Activated naive CD4-positive, alpha-beta T cell treated with anti-CD3 and anti-CD28 coated beads, Interleukin-2, amount 50 U/mL, for 72 hours (primary cell): ENCODE data around the gene VPS39. TPM values are rescaled to one million over a fixed set of nuclear protein-coding genes. Genes with fewer than 3 reads are reported as not detected.

ENCODE experiments used
- ATAC-seq, 2 donors: fragments of 150-1000 bp; cut with Tn5 transposase; 2 replicates each; pipeline ENCODE4 v1.10.0; 2021; ENCODE audit warnings: mild to moderate bottlenecking in 2 of 2, moderate library complexity in 2 of 2
- DNase-seq, 2 donors: peaks; one replicate each; pipeline ENCODE4 v3.0.0; 2021 to 2022; ENCODE audit warnings: low spot score in 2 of 2
- H3K27ac Mint-ChIP-seq, 2 donors: one replicate each; pipeline ENCODE4 v1.8.0; 2022; ENCODE audit warnings: mild to moderate bottlenecking in 2 of 2, mixed read lengths in 2 of 2
- H3K36me3 Mint-ChIP-seq, 2 donors: one replicate each; pipeline ENCODE4 v1.8.0; 2022; ENCODE audit warnings: mixed read lengths in 2 of 2
- H3K9me3 Mint-ChIP-seq, 2 donors: one replicate each; pipeline ENCODE4 v1.8.0; 2022; ENCODE audit warnings: mixed read lengths in 2 of 2
- total RNA-seq, 2 donors: library from RNA; stranded (reverse); gene quantifications; one replicate each; pipeline ENCODE4 v1.2.3, GENCODE V29; 2022

VPS39 gene
- total RNA-seq, 2 donors from 2014 or later: 55.2 to 90.7 TPM

DNA sequence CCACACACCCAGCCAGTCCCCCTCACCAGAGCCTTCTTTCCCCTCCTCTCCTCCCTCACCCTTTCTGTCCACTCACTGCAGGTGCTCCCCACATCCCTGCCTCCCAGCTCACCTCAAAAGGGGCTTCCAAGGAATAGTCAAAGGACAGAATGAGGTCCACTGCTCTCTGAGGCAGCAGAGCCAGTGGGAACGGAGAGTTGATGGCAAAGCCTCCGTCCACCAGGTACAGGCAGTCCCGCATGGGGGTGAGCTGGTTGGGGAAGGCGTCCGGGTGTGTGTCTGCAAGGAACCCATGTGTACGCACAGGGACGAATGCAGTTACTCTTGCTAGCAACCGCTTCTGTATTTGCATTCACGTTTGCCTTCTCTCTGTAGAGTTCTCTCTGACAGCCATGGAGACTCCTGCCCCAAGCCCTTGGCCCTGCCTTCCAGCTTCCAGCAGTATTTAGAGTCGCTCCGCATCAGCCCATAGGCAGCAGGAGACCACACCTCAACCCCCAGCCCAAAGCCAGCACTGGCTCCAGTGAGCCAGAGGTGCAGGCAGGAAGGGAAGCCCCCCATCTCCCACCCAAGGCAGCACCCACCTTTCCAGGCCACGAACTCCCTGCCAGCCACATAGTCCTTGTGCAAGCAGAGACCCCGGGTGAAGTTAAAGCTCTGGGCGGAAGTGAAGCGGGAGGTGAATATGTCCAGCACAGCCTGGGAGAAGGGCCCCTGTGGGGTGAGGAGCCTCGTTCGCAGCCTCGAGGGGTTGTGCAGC is 64.1 kb downstream of the VPS39 start:
- no peaks in the 10 kb centered on the region for H3K9me3 Mint-ChIP-seq
- ATAC-seq (no peak), DNase-seq (peak in 1 of 2 donors; percentile 39)
- no peaks in the 10 kb centered on the region for H3K36me3 Mint-ChIP-seq
- H3K27ac Mint-ChIP-seq: no peak overlapping the region

DNA sequence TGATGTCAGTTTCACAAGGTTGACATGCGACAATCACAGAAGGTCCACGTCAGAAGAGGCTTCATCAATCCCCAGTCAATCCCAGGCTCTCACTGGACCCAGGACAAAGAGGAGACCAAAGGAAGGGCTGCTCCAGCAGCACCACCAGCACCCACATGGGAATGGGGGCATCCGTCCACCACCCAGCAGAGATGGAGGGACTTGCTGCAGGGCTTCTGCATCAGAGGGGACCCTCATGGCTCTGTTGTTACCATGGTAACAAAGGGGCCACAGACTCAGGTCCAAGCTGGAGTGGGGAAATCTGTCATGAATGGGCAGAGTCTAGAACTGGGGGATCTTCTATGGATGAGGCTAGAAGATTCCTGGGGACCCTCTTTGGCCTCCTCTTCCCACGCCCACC is 64.7 kb downstream of the VPS39 start:
- DNase-seq: peak in 1 of 2 donors; percentile 13
- ATAC-seq: no peak
- Mint-ChIP-seq H3K9me3 (no peaks in the 10 kb centered on the region), H3K36me3 (no peaks in the 10 kb centered on the region), H3K27ac (no peak overlapping the region)

DNA sequence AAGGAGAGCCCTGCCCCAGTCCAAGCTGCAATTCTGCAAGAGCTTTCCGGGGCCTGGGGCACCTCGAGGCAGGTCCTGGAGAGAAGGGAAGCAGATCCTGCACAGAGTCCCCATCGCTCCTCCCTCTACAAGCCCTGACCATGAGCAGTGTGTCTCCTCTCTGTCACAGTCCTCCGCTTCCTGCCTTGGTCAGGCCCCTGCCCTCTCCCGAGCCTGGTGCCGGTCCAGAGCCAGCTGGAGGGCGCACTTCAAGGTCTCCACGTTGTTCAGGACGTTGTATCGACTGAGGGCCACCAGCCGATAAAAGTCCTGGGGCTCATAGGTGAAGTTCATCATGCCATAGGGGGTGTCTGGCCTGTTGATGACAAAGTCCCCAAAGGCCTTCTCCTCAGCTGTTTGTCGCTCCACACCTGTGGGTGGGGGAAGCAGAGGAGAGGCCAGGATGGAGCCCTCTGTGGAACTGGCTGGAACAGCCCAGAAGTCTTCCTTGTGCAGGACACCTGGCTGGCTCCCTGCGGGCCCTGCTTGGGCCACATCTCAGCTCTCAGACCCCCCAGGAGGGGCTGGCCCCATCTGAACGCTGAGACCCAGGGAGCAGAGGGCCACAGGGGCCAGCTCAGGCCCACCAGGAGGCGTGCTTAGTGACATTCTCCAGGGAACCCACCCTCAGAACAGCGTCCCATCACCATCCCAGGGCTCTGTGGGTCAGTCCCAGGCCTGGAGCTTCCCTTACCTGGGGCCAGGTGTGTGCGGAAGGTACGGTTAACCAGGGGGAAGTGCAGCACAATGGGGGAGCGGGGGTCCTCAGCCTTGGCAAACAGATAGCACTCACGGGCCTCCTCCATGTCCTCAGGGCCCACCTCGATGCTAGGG is 66.1 kb downstream of the VPS39 start:
- DNase-seq (peak in 1 of 2 donors; percentile 51), ATAC-seq (no peak)
- no peaks in the 10 kb centered on the region for H3K36me3 Mint-ChIP-seq
- peak overlapping the region in 1 of 2 donors; percentile 86 for H3K27ac Mint-ChIP-seq
- no peaks in the 10 kb centered on the region for H3K9me3 Mint-ChIP-seq

DNA sequence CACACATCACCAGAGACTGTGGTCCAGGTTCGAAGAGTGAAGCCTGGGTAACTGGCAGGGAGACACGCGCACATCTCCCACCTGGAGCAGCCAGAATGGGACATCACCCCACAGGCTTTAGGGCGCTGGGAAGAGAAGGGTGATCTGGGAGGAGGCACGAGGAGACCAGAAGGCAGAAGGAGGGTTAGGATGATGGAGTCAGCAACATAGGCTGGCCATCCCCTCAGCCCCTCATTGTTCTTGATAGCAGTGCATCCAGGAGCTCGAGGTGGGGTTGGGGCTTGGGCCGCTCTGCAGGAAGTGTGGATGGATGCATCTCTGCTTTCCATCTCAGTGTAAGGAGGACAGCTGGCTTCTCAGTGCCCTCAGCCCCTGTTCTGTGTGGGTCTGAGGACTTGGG is 66.9 kb downstream of the VPS39 start:
- Mint-ChIP-seq H3K27ac (peak overlapping the region; percentile 13 to 86), H3K36me3 (no peaks in the 10 kb centered on the region), H3K9me3 (no peaks in the 10 kb centered on the region)
- peak in 1 of 2 donors; percentile 44 for DNase-seq
- no peak for ATAC-seq

DNA sequence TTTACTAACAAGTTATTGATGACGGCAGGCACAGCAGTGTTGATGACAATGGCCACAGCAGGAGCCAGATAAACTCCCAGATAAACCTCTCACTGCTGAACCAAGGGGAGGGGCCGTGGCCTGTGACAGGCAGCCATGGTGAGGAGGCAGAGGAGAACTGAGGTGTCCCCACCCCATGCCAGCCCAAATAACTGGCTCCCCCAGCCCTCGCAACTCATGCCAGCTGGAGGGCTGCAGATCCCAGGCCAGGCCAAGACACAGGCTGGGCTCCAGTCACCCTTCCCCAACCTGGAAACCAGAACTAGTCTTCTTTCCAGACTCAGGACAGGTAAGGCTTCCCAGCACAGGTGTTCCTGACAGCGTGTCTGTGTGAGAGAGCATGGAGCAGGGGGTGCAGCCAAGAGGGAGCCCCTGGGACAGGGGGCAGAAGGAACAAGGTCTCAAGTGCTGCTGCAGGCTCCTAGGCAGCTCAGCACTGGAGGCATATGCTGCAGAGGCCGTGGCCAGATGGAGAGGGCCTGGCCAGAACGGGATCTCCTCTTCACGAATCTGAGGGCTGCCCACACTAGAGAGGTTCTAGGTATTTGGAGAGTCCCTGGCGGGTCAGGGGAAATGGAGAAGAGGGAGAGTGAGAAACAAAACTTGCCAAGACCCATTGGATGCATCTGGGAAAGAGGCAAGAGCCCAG is 67.6 kb downstream of the VPS39 start:
- peak in 1 of 2 donors; percentile 20 for DNase-seq
- no peak for ATAC-seq
- no peaks in the 10 kb centered on the region for H3K9me3 Mint-ChIP-seq
- peak overlapping the region in 1 of 2 donors; percentile 13 for H3K27ac Mint-ChIP-seq
- H3K36me3 Mint-ChIP-seq: no peaks in the 10 kb centered on the region

DNA sequence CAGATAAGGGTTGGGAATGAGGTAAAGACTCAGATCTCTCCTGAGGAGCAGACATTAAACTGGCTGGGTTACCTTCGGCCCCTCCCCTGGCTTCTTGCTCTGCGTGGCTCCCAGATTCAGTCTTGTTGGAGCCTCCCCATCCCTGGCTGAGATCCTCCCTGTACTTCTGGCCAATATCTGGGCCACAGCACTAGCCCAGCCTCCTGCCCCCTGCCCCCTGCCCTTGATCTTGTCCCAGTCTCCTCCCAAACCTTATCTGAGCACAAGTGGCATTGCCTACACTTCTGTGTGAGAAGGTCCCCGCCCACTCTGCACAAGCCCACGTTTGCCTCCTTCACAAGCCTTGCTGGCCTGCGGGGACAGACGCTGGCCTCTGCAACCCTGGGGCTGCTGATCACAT is 68.5 kb downstream of the VPS39 start:
- Mint-ChIP-seq H3K36me3 (no peaks in the 10 kb centered on the region), H3K9me3 (no peaks in the 10 kb centered on the region), H3K27ac (peak overlapping the region in 1 of 2 donors; percentile 13)
- DNase-seq (peak in 1 of 2 donors; percentile 45), ATAC-seq (no peak)

DNA sequence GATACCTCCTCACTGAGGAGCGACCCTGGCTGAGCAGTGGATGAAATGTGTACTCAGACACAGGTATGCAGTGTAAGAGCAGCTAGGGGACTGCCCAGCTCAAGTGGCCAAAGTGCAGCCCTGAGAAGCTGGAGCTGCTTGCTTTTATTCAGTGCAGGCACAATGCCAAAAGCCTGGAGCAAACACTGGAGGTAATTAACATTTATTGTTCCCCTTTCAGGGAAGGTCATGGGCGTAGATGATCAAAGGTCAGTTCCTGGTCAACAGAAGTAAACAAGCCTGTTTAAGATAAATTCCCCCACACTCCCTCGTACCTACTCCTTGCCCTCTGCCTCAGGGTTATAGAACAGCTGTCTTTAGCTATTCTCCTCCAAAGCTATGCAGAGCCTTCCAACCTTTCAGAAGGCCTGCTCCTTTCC is 69.1 kb downstream of the VPS39 start:
- Mint-ChIP-seq H3K27ac (no peak overlapping the region), H3K36me3 (no peaks in the 10 kb centered on the region), H3K9me3 (no peaks in the 10 kb centered on the region)
- no peak for ATAC-seq
- no peak for DNase-seq

DNA sequence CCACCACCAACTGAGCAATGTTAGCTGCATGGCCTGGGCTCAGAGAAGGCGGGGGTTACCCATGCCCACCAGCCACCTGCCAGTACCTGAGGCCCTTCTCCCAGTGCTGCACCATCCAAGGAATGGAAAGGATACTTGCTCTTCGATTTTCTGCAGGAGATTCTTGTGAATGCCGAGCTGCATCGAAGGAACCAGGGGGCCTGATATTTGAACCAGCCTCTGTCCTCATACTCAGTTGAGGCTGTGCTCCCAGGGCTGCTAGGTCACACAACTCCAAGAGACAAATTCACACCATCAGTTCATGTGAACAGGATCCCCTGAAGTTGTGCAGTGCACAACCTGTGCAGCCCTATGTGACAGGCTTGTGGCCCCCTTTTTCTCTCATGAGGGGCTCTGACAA is 69.7 kb downstream of the VPS39 start:
- ATAC-seq: no peak
- Mint-ChIP-seq H3K36me3 (no peaks in the 10 kb centered on the region), H3K9me3 (no peaks in the 10 kb centered on the region), H3K27ac (no peak overlapping the region)
- peak in 1 of 2 donors; percentile 26 for DNase-seq

DNA sequence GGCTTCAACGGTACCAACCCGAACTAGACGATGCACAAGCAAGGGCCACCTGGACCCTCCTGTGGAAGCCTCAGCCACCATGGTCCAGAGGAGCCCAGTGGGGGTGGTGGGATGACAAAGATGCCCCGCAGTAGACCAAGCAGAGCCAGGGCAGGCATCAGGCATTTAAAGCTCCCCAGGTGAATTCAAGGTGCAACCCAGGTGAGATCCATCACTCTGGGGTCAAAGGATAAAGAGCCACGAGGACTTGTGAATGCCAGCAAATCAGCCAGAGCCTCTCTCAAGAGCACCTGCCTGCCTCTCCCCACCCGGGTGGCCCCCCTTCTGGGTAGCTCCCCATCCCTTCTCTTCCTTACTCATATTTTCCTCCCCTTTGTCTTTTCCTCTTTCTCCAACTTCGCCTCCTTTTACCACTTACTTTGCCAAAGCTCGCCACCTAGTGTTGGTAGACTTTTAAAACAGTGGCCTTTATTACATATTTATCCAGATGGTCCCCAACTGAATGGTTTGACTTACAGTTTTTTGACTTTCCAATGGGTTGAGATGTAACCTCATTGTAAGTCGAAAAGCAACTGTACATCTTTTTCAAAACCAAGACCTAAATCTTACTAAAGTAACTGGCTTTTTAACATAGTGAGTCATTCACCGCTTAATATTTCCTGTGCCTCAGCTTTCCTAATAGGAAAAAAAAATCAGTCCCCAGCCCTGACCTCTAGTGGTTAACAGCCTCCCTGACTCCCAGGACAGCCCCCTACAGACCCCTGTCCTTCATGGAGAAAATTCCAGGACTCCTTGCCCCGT is 70.4 kb downstream of the VPS39 start:
- DNase-seq (peak; percentile 24 to 38), ATAC-seq (peak; percentile 37 to 46)
- H3K27ac Mint-ChIP-seq: peak overlapping the region in 1 of 2 donors; percentile 57

DNA sequence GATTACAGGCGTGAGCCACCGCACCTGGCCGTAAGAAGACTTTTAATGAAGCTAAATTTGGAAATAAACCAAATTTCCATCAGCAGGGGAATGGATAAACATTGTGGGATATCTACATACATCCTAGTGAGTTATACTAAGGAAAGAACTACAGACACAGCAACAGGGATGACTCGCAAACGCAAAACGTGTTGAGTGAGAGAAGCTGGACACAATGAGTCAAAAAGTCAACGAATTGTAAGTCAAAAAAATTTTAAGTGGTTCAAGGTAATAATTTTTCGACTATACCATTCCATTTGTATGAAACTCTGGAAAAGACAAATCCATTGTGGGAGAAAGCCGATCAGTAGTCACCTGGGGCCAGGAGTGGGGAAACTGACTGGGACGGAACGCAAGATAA is 71.6 kb downstream of the VPS39 start:
- Mint-ChIP-seq H3K9me3 (no peaks in the 10 kb centered on the region), H3K27ac (no peak overlapping the region), H3K36me3 (no peaks in the 10 kb centered on the region)
- no peak for DNase-seq
- no peak for ATAC-seq

More for the DNA sequence above, 70.4 kb downstream of the VPS39 start:
- Mint-ChIP-seq H3K36me3 (no peaks in the 10 kb centered on the region), H3K9me3 (no peaks in the 10 kb centered on the region)

DNA sequence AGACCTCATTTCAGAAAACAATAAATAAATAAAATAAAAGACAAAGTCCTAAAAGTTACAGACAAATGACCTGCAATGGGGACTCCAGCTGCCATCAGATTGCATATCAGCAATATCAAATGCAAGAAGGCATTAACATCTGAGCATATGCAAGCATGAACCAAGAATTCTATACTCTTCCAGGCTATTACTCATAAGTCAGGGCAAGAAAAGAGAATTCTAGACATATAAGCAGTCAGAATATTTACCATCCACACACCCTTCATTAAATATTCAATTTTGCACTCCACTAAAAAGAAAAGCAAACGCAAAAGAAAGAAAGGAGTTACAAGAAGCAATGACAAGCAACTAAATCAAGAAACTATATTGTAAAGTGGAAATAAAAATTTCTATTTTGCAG is 72.8 kb downstream of the VPS39 start:
- Mint-ChIP-seq H3K9me3 (no peaks in the 10 kb centered on the region), H3K27ac (peak overlapping the region in 1 of 2 donors; percentile 55), H3K36me3 (no peaks in the 10 kb centered on the region)
- no peak for ATAC-seq
- DNase-seq: no peak

DNA sequence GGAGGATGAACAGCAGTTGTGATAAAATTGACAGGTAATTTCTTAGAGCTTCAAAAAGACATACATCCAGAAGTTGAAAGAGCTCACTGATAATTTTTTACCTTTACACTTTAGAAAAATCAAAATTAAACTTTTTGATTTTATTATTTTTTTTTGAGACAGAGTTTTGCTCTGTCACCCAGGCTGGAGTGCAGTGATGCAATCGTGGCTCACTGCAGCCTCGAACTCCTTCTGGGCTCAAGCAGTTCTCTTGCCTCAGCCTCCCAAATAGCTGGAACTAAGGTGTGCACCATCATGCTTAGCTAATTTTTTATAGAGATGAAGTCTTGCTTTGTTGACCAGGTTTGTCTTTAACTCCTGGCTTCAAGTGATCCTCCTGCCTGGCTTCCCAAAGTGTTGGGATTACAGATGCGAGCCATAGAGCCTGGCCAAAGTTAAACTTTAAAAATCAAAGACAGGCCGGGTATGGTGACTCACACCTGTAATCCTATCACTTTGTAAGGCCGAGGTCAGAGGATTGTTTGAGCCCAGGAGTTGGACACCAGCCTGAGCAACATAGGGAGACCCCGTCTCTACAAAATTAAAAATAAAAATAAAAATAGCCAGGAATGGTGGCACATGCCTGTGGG is 73.4 kb downstream of the VPS39 start:
- no peaks in the 10 kb centered on the region for H3K9me3 Mint-ChIP-seq
- H3K36me3 Mint-ChIP-seq: no peaks in the 10 kb centered on the region
- DNase-seq: peak in 1 of 2 donors; percentile 7
- no peak overlapping the region for H3K27ac Mint-ChIP-seq
- ATAC-seq: no peak

DNA sequence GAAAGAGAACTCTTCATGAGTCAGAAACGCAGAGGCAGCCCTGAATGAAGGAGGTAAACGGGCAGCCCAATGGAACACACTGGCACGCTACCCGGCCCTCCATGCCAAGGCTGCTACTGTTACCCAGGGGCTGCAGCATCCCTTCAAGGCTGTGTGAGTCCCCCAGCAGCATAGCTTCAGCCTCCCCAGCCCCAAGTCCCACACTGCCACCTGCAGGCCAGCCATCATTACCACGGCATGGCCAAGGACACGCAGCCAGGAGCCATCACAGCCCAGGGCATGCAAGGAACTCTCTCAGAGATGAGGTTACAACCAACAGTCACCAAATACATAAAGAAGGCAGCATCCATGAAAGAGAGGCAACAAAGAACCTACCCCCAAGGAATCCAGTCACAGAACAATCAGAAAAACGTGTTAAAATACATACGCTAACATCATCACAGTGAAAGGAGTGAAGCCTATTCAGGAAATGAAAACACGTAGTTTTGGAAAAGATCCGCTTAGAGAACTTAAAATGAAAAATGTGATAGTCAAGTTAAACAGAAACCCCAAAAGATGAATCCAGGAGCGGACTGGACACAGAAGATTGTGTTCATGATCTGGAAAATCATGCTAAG is 74.1 kb downstream of the VPS39 start:
- no peaks in the 10 kb centered on the region for H3K36me3 Mint-ChIP-seq
- no peak overlapping the region for H3K27ac Mint-ChIP-seq
- ATAC-seq (peak; percentile 64 to 83), DNase-seq (peak in 1 of 2 donors; percentile 80)
- H3K9me3 Mint-ChIP-seq: no peaks in the 10 kb centered on the region

DNA sequence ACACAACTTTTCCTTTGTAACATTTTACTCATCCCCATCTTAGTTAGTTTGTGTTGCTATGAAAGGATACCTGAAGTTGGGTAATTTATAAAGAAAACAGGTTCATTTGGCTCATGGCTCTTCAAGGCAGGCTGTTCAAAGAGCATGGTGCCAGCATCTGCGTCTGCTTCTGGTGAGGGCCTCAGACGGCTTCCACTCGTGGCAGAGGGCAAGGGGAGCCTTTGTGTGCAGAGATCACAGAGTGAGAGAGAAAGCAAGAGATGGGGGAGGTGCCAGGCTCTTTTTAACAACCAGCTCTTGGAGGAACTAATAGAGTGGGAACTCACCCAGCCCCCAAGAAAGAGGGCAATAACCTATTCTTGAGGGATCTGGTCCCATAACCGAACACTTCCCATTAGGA is 74.7 kb downstream of the VPS39 start:
- H3K9me3 Mint-ChIP-seq: no peaks in the 10 kb centered on the region
- H3K27ac Mint-ChIP-seq: no peak overlapping the region
- DNase-seq: no peak
- no peaks in the 10 kb centered on the region for H3K36me3 Mint-ChIP-seq
- no peak for ATAC-seq
